ENCODE results near the gene GALNTL6. TPM values are rescaled to one million over a fixed set of nuclear protein-coding genes. Genes with fewer than 3 reads are reported as not detected.

The GALNTL6 gene
- total and polyA plus RNA-seq, 4 donors, result 0.08 to 0.09 (median 0.09) TPM; not detected in 1

DNA sequence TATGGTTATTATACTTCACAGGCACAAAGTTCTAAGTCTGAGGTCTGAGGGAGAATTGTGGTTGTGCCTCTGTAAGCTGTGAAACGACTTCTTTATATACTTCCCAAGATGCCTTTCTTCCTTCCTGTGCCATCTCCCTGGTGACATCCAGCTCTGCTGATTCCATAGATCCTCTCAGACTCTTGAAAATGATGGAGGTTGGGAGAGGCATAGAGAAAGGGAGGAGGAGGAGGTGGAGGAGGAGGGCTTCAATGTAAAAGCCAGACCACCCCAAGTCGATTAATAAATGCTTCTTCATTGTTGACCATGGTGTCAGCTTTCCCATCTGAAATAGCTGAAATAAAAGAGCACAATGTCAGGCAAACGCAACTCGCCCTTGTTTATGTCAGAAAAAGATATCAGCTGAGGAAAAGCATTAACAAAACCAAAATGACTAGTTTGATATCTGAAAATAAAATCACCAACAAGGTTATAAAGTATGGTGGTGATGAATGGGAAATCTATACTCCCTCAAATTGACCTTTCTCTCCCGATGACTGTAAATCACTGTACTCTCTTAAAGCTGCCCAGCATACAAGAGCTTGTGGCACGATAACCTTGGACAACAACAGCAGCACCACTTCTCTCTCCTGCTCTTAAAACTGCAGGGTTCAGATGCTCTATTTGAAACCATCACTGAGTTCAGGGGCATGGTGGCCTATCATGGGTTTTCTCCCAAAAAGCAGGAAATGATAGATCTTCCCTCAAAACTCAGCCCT, 1125.0 kb downstream of the GALNTL6 start:
- no peaks in the 10 kb centered on the region for H3K9me3 ChIP-seq (ENCODE audit: control insufficient read depth in 4 of 4, insufficient read depth in 3 of 4, low read length in 3 of 4)
- TF ChIP-seq, protein P1, sequence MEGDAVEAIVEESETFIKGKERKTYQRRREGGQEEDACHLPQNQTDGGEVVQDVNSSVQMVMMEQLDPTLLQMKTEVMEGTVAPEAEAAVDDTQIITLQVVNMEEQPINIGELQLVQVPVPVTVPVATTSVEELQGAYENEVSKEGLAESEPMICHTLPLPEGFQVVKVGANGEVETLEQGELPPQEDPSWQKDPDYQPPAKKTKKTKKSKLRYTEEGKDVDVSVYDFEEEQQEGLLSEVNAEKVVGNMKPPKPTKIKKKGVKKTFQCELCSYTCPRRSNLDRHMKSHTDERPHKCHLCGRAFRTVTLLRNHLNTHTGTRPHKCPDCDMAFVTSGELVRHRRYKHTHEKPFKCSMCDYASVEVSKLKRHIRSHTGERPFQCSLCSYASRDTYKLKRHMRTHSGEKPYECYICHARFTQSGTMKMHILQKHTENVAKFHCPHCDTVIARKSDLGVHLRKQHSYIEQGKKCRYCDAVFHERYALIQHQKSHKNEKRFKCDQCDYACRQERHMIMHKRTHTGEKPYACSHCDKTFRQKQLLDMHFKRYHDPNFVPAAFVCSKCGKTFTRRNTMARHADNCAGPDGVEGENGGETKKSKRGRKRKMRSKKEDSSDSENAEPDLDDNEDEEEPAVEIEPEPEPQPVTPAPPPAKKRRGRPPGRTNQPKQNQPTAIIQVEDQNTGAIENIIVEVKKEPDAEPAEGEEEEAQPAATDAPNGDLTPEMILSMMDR (IDR thresholded peaks at IDR 0.05; ENCODE audit: control extremely low read depth, extremely low read depth), result no peak
- H3K27ac ChIP-seq (ENCODE audit: low read depth in 1 of 2, low read length in 1 of 2), result no peak overlapping the region
- no peak overlapping the region for H3K4me3 ChIP-seq
- WGBS, 2 donors, result 76% methylated on average over 6 of the region's 6 CpGs
- H3K9ac ChIP-seq (ENCODE audit: insufficient read depth in 1 of 2, low read length in 2 of 2), result no peak overlapping the region
- H3K4me1 ChIP-seq (ENCODE audit: control insufficient read depth in 5 of 5, insufficient read depth in 5 of 5, low read length in 5 of 5), result no peaks in the 10 kb centered on the region
- ATAC-seq (ENCODE audit: insufficient read depth, low FRiP score) (no peak), DNase-seq (no peak)
- H3K36me3 ChIP-seq (ENCODE audit: control insufficient read depth in 4 of 4, insufficient read depth in 4 of 4, low read length in 4 of 4), result no peaks in the 10 kb centered on the region
- no peaks in the 10 kb centered on the region for H3K27me3 ChIP-seq (ENCODE audit: control insufficient read depth in 3 of 3, insufficient read depth in 3 of 3, low read length in 2 of 3)

DNA sequence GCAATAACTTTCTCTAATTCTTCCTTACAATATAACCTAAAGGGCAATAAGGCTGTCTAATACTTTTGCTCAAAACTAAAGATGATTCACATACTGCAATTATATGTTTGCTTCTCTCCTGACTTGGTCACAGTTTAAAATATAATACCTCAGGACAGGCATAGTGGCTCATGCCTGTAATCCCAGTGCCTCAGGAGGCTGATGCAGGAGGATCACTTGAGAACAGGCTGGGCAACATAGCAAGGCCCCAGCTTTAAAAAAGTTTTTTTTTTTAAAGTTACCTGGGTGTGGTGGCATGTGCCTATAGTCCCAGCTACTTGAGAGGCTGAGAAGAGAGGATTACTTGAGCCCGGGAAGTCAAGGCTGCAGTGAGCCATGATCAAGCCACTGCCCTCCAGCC, 1125.7 kb downstream of the GALNTL6 start:
- Histone ChIP-seq H3K36me3 (ENCODE audit: control insufficient read depth in 4 of 4, insufficient read depth in 4 of 4, low read length in 4 of 4) (no peaks in the 10 kb centered on the region), H3K9me3 (ENCODE audit: control insufficient read depth in 4 of 4, insufficient read depth in 3 of 4, low read length in 3 of 4) (no peaks in the 10 kb centered on the region), H3K27me3 (ENCODE audit: control insufficient read depth in 3 of 3, insufficient read depth in 3 of 3, low read length in 2 of 3) (no peaks in the 10 kb centered on the region), H3K27ac (ENCODE audit: low read depth in 1 of 2, low read length in 1 of 2) (no peak overlapping the region), H3K4me3 (no peak overlapping the region), H3K4me1 (ENCODE audit: control insufficient read depth in 5 of 5, insufficient read depth in 5 of 5, low read length in 5 of 5) (no peaks in the 10 kb centered on the region), H3K9ac (ENCODE audit: insufficient read depth in 1 of 2, low read length in 2 of 2) (no peak overlapping the region)
- ATAC-seq (ENCODE audit: insufficient read depth, low FRiP score) (no peak), DNase-seq (no peak)
- WGBS, 2 donors, result 93 to 95% methylated on average over 1 of the region's 1 CpG
- TF ChIP-seq, protein P1 (IDR thresholded peaks at IDR 0.05; ENCODE audit: control extremely low read depth, extremely low read depth), result no peak

DNA sequence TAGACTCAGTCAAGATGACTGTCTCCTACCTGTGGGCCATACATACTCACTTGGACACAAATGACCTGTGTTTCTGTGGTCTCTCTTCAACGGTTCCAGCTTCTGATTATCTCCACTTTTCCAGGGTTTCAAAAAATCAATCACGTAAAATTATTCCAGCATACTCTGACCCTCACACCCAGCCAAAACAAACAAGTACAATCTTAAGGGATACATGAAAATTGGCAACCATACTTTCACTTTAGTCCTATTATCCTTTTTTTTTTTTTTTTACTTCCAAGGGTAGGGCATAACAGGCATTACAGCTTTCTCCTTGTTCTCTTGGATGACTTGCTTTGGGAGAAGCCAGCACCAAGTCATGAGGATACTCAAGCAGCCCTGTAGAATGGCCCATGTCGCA, 1129.6 kb downstream of the GALNTL6 start:
- no peak overlapping the region for H3K4me3 ChIP-seq
- no peaks in the 10 kb centered on the region for H3K9me3 ChIP-seq (ENCODE audit: control insufficient read depth in 4 of 4, insufficient read depth in 3 of 4, low read length in 3 of 4)
- no peak for DNase-seq
- no peaks in the 10 kb centered on the region for H3K36me3 ChIP-seq (ENCODE audit: control insufficient read depth in 4 of 4, insufficient read depth in 4 of 4, low read length in 4 of 4)
- H3K27me3 ChIP-seq (ENCODE audit: control insufficient read depth in 3 of 3, insufficient read depth in 3 of 3, low read length in 2 of 3), result no peaks in the 10 kb centered on the region
- ATAC-seq (ENCODE audit: insufficient read depth, low FRiP score), result no peak
- 61 to 86% methylated on average over 3 of the region's 3 CpGs for WGBS, 2 donors
- H3K27ac ChIP-seq (ENCODE audit: low read depth in 1 of 2, low read length in 1 of 2), result no peak overlapping the region
- no peaks in the 10 kb centered on the region for H3K4me1 ChIP-seq (ENCODE audit: control insufficient read depth in 5 of 5, insufficient read depth in 5 of 5, low read length in 5 of 5)
- H3K9ac ChIP-seq (ENCODE audit: insufficient read depth in 1 of 2, low read length in 2 of 2), result no peak overlapping the region
- TF ChIP-seq, protein P1 (IDR thresholded peaks at IDR 0.05; ENCODE audit: control extremely low read depth, extremely low read depth), result no peak

DNA sequence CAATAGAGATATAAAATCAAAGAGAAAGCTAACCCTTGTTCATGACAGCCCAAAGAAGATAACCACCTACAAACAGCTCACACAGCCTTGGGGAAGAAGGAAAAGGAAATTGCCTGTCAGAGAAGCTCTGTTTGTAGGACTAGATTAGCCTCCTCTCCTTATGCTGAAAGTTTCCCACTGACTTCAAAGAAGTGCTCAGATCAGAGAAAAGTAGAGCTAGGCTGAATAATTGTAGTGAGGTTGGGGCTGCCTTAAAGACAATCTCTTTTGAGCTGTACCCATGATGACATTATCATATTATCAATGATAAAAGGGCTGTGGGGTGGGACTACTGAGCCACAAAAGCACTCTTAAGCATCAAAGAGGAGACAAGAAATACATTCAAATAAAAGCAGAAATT, 1132.4 kb downstream of the GALNTL6 start:
- H3K4me1 ChIP-seq (ENCODE audit: control insufficient read depth in 5 of 5, insufficient read depth in 5 of 5, low read length in 5 of 5), result no peaks in the 10 kb centered on the region
- no peak for DNase-seq
- ATAC-seq (ENCODE audit: insufficient read depth, low FRiP score), result no peak
- H3K9me3 ChIP-seq (ENCODE audit: control insufficient read depth in 4 of 4, insufficient read depth in 3 of 4, low read length in 3 of 4), result no peaks in the 10 kb centered on the region
- no peak overlapping the region for H3K27ac ChIP-seq (ENCODE audit: low read depth in 1 of 2, low read length in 1 of 2)
- H3K4me3 ChIP-seq, result no peak overlapping the region
- no peaks in the 10 kb centered on the region for H3K27me3 ChIP-seq (ENCODE audit: control insufficient read depth in 3 of 3, insufficient read depth in 3 of 3, low read length in 2 of 3)
- TF ChIP-seq, protein P1 (IDR thresholded peaks at IDR 0.05; ENCODE audit: control extremely low read depth, extremely low read depth), result no peak
- no peak overlapping the region for H3K9ac ChIP-seq (ENCODE audit: insufficient read depth in 1 of 2, low read length in 2 of 2)
- H3K36me3 ChIP-seq (ENCODE audit: control insufficient read depth in 4 of 4, insufficient read depth in 4 of 4, low read length in 4 of 4), result no peaks in the 10 kb centered on the region
